Measurements from ENCODE around the gene CPN2.

CPN2 gene

DNA sequence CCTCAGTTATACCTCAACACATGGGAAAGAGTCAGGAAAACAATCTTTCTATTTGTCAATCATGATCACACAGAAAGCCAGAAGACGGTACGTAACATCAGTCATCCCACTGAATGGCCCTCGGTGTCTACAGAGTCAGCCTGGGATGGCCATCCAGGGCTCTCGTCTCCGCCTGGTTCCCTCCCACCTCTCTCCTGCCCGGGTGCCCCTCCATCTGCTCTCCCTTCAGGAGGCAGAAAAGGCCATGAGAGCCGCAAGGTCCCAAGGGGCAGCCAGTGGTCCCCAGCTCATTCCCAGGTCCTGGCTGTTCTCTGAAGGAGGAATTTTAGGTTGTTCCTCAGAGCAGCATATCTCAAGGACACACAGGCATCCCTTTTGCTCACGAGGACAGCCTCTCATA, 22.8 kb upstream of the CPN2 start:
- TF ChIP-seq TAF1 (IDR thresholded peaks at IDR 0.05; ENCODE audit: borderline replicate concordance, insufficient read depth, low read length) (no peak), FOXP2 (optimal IDR thresholded peaks at IDR 0.05; ENCODE audit: borderline replicate concordance, extremely low read depth, extremely low read length, insufficient read depth) (no peak), POLR2AphosphoS5 (IDR thresholded peaks at IDR 0.05; ENCODE audit: low read depth, low read length) (no peak), SIN3A (IDR thresholded peaks at IDR 0.05; ENCODE audit: borderline replicate concordance, insufficient read depth, low read length) (no peak)
- TF ChIP-seq, protein P1, sequence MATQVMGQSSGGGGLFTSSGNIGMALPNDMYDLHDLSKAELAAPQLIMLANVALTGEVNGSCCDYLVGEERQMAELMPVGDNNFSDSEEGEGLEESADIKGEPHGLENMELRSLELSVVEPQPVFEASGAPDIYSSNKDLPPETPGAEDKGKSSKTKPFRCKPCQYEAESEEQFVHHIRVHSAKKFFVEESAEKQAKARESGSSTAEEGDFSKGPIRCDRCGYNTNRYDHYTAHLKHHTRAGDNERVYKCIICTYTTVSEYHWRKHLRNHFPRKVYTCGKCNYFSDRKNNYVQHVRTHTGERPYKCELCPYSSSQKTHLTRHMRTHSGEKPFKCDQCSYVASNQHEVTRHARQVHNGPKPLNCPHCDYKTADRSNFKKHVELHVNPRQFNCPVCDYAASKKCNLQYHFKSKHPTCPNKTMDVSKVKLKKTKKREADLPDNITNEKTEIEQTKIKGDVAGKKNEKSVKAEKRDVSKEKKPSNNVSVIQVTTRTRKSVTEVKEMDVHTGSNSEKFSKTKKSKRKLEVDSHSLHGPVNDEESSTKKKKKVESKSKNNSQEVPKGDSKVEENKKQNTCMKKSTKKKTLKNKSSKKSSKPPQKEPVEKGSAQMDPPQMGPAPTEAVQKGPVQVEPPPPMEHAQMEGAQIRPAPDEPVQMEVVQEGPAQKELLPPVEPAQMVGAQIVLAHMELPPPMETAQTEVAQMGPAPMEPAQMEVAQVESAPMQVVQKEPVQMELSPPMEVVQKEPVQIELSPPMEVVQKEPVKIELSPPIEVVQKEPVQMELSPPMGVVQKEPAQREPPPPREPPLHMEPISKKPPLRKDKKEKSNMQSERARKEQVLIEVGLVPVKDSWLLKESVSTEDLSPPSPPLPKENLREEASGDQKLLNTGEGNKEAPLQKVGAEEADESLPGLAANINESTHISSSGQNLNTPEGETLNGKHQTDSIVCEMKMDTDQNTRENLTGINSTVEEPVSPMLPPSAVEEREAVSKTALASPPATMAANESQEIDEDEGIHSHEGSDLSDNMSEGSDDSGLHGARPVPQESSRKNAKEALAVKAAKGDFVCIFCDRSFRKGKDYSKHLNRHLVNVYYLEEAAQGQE (IDR thresholded peaks at IDR 0.05; ENCODE audit: insufficient read depth in 1 of 2, low read depth in 2 of 2, low read length in 2 of 2): no peak

DNA sequence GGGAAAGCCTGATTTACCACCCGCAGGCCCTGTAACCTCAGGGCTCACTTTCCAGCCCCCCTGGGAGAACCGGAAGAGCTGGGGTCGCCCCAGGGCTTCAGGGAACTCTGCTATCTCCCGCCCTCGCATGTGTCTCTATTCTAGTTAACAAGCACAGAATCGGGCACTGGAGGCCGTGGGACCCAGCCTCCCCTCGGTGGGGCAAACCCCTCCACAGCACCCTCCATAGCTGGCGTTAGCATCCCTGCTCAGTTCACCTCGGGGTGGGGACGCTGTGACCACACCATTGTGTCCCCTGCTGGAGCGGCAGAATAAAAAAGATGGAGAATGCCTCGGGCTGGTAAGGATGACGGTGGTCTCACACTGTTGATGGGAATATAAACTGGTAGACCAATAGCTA, 21.9 kb upstream of the CPN2 start:
- TF ChIP-seq TAF1 (IDR thresholded peaks at IDR 0.05; ENCODE audit: borderline replicate concordance, insufficient read depth, low read length) (no peak), SIN3A (IDR thresholded peaks at IDR 0.05; ENCODE audit: borderline replicate concordance, insufficient read depth, low read length) (no peak), FOXP2 (optimal IDR thresholded peaks at IDR 0.05; ENCODE audit: borderline replicate concordance, extremely low read depth, extremely low read length, insufficient read depth) (no peak), POLR2AphosphoS5 (IDR thresholded peaks at IDR 0.05; ENCODE audit: low read depth, low read length) (no peak)
- TF ChIP-seq, protein P1 (IDR thresholded peaks at IDR 0.05; ENCODE audit: insufficient read depth in 1 of 2, low read depth in 2 of 2, low read length in 2 of 2): no peak

DNA sequence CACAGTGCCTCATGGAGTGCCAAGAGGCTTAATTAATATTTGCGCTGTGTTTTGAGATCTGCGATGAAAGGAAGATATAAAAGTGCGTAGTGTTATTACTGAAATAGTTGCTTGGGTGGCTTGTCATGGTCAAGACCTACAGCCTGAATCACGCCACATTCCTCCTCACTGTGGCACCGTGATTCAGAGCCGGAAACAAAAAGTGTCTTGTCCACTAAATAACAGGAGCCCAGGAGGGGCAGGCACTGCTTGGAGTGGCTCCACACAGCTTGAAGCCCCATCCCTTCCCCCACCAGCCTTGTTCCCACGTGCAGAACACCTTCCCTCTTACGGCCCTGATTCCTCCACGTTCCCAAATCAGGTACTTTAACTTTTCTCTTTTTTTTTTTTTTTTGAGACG, 19.6 kb upstream of the CPN2 start:
- TF ChIP-seq TAF1 (IDR thresholded peaks at IDR 0.05; ENCODE audit: borderline replicate concordance, insufficient read depth, low read length) (no peak), SIN3A (IDR thresholded peaks at IDR 0.05; ENCODE audit: borderline replicate concordance, insufficient read depth, low read length) (no peak), POLR2AphosphoS5 (IDR thresholded peaks at IDR 0.05; ENCODE audit: low read depth, low read length) (no peak), FOXP2 (optimal IDR thresholded peaks at IDR 0.05; ENCODE audit: borderline replicate concordance, extremely low read depth, extremely low read length, insufficient read depth) (no peak)
- TF ChIP-seq, protein P1 (IDR thresholded peaks at IDR 0.05; ENCODE audit: insufficient read depth in 1 of 2, low read depth in 2 of 2, low read length in 2 of 2): no peak

DNA sequence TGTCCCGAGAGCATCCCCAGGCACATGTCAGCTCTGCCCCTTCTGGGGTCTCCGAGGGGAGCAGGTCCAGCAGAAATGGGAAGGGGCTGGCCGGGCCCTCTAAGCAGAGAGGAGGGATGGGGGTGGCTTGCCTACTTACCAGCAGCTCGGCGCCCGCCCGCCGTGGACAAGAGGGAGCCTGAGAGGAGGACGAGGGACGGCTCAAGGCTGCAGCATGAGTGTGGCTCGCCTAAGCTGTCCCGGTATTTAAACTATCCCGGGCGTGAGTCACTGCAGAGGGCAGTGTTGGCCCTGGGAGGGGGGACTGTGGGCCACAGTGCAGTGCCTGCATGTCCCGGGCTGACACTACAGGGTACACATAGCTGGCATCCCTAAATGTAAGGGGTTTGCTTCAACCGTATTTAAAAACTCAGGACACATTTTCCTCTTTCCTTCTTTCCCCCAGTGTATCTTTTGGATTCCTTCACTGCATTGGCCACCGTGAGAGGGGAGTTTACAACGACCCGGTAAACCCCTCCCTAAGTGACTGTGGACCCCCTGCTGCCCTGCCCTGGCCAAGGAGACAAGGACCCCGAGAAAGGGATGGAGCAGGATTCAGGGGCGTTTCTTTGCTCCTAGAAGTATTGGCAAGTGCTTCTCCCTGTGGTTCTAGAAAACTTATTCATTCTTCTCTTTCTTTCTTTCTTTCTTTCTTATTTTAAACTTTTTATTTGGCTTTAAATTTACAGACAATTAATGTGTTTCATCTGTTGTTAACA, 18.6 kb upstream of the CPN2 start, which contains the start of gene LRRC15:
LRRC15 (minus strand) TSS at position 222 of the 758 bp plus-strand sequence. CDS start 8,700 bp downstream, outside the sequence.
- no peak for TF ChIP-seq TAF1 (IDR thresholded peaks at IDR 0.05; ENCODE audit: borderline replicate concordance, insufficient read depth, low read length)
- no peak for TF ChIP-seq POLR2AphosphoS5 (IDR thresholded peaks at IDR 0.05; ENCODE audit: low read depth, low read length)

DNA sequence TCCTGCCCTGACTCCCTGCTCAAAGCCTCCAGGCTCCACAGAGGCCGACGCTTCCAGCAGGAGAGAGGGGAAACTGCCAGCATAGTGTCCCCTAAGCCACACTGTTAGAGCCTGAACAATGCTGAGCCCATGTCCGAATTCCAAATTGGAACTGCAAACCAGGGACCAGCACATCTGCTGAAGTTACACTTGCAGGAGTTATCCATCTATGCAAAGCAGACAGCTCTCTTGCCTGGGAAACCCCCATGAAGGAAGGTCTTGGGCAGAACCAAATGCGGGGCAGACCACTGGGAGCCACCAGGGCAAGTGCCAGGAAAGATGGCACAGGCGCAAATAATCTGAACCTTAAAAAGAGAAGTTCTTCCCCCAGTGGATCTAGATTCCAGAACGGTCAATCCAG, 17.8 kb upstream of the CPN2 start:
- TF ChIP-seq, protein P1 (IDR thresholded peaks at IDR 0.05; ENCODE audit: insufficient read depth in 1 of 2, low read depth in 2 of 2, low read length in 2 of 2): no peak
- no peak for TF ChIP-seq SIN3A (IDR thresholded peaks at IDR 0.05; ENCODE audit: borderline replicate concordance, insufficient read depth, low read length)
- no peak for TF ChIP-seq POLR2AphosphoS5 (IDR thresholded peaks at IDR 0.05; ENCODE audit: low read depth, low read length)
- TF ChIP-seq TAF1 (IDR thresholded peaks at IDR 0.05; ENCODE audit: borderline replicate concordance, insufficient read depth, low read length): no peak
- TF ChIP-seq FOXP2 (optimal IDR thresholded peaks at IDR 0.05; ENCODE audit: borderline replicate concordance, extremely low read depth, extremely low read length, insufficient read depth): no peak

All from PFSK-1 (cell line).